ENCODE results near the gene ZBTB8OS. TPM values are rescaled to one million over a fixed set of nuclear protein-coding genes. Genes with fewer than 3 reads are reported as not detected.

Gene ZBTB8OS
- total and polyA plus RNA-seq, 9 of the 15 experiments (the other 6 are each of a cell fraction or from before 2014, with no cell fraction given): 54.8 to 230 (median 107) TPM

- TF ChIP-seq, protein P1, sequence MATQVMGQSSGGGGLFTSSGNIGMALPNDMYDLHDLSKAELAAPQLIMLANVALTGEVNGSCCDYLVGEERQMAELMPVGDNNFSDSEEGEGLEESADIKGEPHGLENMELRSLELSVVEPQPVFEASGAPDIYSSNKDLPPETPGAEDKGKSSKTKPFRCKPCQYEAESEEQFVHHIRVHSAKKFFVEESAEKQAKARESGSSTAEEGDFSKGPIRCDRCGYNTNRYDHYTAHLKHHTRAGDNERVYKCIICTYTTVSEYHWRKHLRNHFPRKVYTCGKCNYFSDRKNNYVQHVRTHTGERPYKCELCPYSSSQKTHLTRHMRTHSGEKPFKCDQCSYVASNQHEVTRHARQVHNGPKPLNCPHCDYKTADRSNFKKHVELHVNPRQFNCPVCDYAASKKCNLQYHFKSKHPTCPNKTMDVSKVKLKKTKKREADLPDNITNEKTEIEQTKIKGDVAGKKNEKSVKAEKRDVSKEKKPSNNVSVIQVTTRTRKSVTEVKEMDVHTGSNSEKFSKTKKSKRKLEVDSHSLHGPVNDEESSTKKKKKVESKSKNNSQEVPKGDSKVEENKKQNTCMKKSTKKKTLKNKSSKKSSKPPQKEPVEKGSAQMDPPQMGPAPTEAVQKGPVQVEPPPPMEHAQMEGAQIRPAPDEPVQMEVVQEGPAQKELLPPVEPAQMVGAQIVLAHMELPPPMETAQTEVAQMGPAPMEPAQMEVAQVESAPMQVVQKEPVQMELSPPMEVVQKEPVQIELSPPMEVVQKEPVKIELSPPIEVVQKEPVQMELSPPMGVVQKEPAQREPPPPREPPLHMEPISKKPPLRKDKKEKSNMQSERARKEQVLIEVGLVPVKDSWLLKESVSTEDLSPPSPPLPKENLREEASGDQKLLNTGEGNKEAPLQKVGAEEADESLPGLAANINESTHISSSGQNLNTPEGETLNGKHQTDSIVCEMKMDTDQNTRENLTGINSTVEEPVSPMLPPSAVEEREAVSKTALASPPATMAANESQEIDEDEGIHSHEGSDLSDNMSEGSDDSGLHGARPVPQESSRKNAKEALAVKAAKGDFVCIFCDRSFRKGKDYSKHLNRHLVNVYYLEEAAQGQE (IDR thresholded peaks at IDR 0.05; ENCODE audit: borderline replicate concordance): no peak
- TF ChIP-seq, protein P1 (CRISPR knock-in tag; IDR thresholded peaks at IDR 0.05; ENCODE audit: low read depth): no peak
- TF ChIP-seq SMARCA4 (IDR thresholded peaks at IDR 0.05) (0 out of 2 replicates have a peak, but pooled peaks have one; percentile 24), TARDBP (IDR thresholded peaks at IDR 0.05) (peak; percentile 78; the same call in 1 of the 2 replicates), HOXB6 (CRISPR knock-in tag; IDR thresholded peaks at IDR 0.05; ENCODE audit: borderline replicate concordance) (no peak), RNF2 (IDR thresholded peaks at IDR 0.05) (no peak), PHF8 (IDR thresholded peaks at IDR 0.05; ENCODE audit: borderline replicate concordance, low read length) (peak; percentile 79; the same call in 1 of the 2 replicates), ARID3B (CRISPR knock-in tag; IDR thresholded peaks at IDR 0.05; ENCODE audit: borderline replicate concordance) (no peak), SRSF1 (IDR thresholded peaks at IDR 0.05; ENCODE audit: low read depth, low read length) (no peak), FOXJ3 (CRISPR knock-in tag; IDR thresholded peaks at IDR 0.05) (no peak), DACH1 (IDR thresholded peaks at IDR 0.05; ENCODE audit: partially characterized antibody) (no peak), FOXA1 (IDR thresholded peaks at IDR 0.05; ENCODE audit: borderline replicate concordance) (no peak), FOXK1 (CRISPR knock-in tag; IDR thresholded peaks at IDR 0.05; ENCODE audit: borderline replicate concordance) (no peak), RBM15 (IDR thresholded peaks at IDR 0.05; ENCODE audit: insufficient read depth, low read length) (no peak)
- TF ChIP-seq, protein P2, sequence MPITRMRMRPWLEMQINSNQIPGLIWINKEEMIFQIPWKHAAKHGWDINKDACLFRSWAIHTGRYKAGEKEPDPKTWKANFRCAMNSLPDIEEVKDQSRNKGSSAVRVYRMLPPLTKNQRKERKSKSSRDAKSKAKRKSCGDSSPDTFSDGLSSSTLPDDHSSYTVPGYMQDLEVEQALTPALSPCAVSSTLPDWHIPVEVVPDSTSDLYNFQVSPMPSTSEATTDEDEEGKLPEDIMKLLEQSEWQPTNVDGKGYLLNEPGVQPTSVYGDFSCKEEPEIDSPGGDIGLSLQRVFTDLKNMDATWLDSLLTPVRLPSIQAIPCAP (CRISPR knock-in tag; IDR thresholded peaks at IDR 0.05; ENCODE audit: borderline replicate concordance): 0 out of 2 replicates have a peak, but pooled peaks have one; percentile 63
- TF ChIP-seq, protein P3, sequence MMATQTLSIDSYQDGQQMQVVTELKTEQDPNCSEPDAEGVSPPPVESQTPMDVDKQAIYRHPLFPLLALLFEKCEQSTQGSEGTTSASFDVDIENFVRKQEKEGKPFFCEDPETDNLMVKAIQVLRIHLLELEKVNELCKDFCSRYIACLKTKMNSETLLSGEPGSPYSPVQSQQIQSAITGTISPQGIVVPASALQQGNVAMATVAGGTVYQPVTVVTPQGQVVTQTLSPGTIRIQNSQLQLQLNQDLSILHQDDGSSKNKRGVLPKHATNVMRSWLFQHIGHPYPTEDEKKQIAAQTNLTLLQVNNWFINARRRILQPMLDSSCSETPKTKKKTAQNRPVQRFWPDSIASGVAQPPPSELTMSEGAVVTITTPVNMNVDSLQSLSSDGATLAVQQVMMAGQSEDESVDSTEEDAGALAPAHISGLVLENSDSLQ (IDR thresholded peaks at IDR 0.05): peak; percentile 40
- TF ChIP-seq, protein P4, sequence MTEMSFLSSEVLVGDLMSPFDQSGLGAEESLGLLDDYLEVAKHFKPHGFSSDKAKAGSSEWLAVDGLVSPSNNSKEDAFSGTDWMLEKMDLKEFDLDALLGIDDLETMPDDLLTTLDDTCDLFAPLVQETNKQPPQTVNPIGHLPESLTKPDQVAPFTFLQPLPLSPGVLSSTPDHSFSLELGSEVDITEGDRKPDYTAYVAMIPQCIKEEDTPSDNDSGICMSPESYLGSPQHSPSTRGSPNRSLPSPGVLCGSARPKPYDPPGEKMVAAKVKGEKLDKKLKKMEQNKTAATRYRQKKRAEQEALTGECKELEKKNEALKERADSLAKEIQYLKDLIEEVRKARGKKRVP (CRISPR knock-in tag; IDR thresholded peaks at IDR 0.05): no peak
Measured at GRCh38 chr1:32650248-32650751, at the start of gene ZBTB8OS (continued).
